OCI-LY3 (cell line): ENCODE data around the gene MORN5.

Experiments
- CTCF ChIP-seq: fragments of 200-600, 300-600 bp; sonication (generic); IDR thresholded peaks from 2 replicates; pipeline ENCODE4 v1.5.1; 2014; ENCODE audit warnings: antibody characterized with exemption, low read length, low read depth
- EZH2phosphoT487 ChIP-seq: fragments of 200-600 bp; shearing (Covaris generic); IDR thresholded peaks from 2 replicates; pipeline ENCODE4 v1.6.1; 2018; ENCODE audit warnings: antibody characterized with exemption, mixed run types, low read depth

GRCh38 chr9:122186301-122186700 is 26.6 kb downstream of the MORN5 start:
- no peak for TF ChIP-seq CTCF
- TF ChIP-seq EZH2phosphoT487, result no peak
